Umbilical cord (tissue), 2 donors: ENCODE measurements around the gene MAIP1. TPM values are rescaled to one million over a fixed set of nuclear protein-coding genes. Genes with fewer than 3 reads are reported as not detected.
"Not testable (repeated sequence)": the region's sequence is repeated elsewhere in the genome, so short reads cannot be mapped to it uniquely, and the experiment has no call there.

Source experiments
- DNase-seq: peaks from one replicate; pipeline ENCODE4 v3.0.0-alpha.2; 2015; ENCODE audit warnings: low spot score
- total RNA-seq: library from RNA; depleted of rRNA; stranded (reverse); fragments of >200 nt; gene quantifications from one replicate; pipeline ENCODE4 v1.2.3, GENCODE V29; 2014; ENCODE audit warnings: low replicate concordance; ENCODE audit not compliant: insufficient read depth

The MAIP1 gene
- total RNA-seq: 12.8 TPM

- DNase-seq: peak; percentile 92
Observed at GRCh38 chr2:199955339-199956061, at the start of gene MAIP1, which contains the start of gene TYW5. Gene MAIP1 (plus strand): TSS chr2:199955582. CDS start chr2:199955799, 217 bp downstream. Gene TYW5 (minus strand): TSS chr2:199955491. CDS start chr2:199955470, 21 bp downstream.

GRCh38 chr2:199907008-199907714, 48.2 kb upstream of the MAIP1 start:
- no peak for DNase-seq

GRCh38 chr2:199910338-199911051, 44.9 kb upstream of the MAIP1 start:
- no peak for DNase-seq

- peak; percentile 98 for DNase-seq
Observed at GRCh38 chr2:199911052-199911876, 44.1 kb upstream of the MAIP1 start, which contains the start of gene C2orf69. Gene C2orf69 (plus strand): TSS chr2:199911293. CDS start chr2:199911439, 146 bp downstream.

- DNase-seq: no peak
Observed at GRCh38 chr2:199911877-199912161, 43.6 kb upstream of the MAIP1 start.

- not testable (repeated sequence) for DNase-seq
Observed at GRCh38 chr2:199912553-199913114, 42.7 kb upstream of the MAIP1 start.

- no peak for DNase-seq
Observed at GRCh38 chr2:199914372-199914958, 40.9 kb upstream of the MAIP1 start.

GRCh38 chr2:199916980-199917379, 38.4 kb upstream of the MAIP1 start:
- no peak for DNase-seq

GRCh38 chr2:199922856-199923255, 32.5 kb upstream of the MAIP1 start:
- no peak for DNase-seq

GRCh38 chr2:199923924-199924323, 31.5 kb upstream of the MAIP1 start:
- DNase-seq: no peak

- DNase-seq: no peak
Observed at GRCh38 chr2:199926806-199927205, 28.6 kb upstream of the MAIP1 start.

GRCh38 chr2:199928226-199928625, 27.2 kb upstream of the MAIP1 start:
- no peak for DNase-seq

GRCh38 chr2:199928626-199929025, 26.8 kb upstream of the MAIP1 start:
- DNase-seq: no peak

GRCh38 chr2:199929262-199929661, 26.1 kb upstream of the MAIP1 start:
- no peak for DNase-seq

- no peak for DNase-seq
Observed at GRCh38 chr2:199932312-199932855, 23.0 kb upstream of the MAIP1 start.

- no peak for DNase-seq
Observed at GRCh38 chr2:199933466-199933865, 21.9 kb upstream of the MAIP1 start.

- DNase-seq: no peak
Observed at GRCh38 chr2:199936554-199936953, 18.8 kb upstream of the MAIP1 start.

- DNase-seq: no peak
Observed at GRCh38 chr2:199940373-199940772, 15.0 kb upstream of the MAIP1 start.

GRCh38 chr2:199943373-199943772, 12.0 kb upstream of the MAIP1 start:
- no peak for DNase-seq

- no peak for DNase-seq
Observed at GRCh38 chr2:199946196-199946595, 9.2 kb upstream of the MAIP1 start.
